Measurements from ENCODE around the gene NPFFR2. TPM values are rescaled to one million over a fixed set of nuclear protein-coding genes. Genes with fewer than 3 reads are reported as not detected.

Gene NPFFR2
- total RNA-seq, 1 donor from 2014 or later: not detected

GRCh38 chr4:72094059-72094797 lies 62.4 kb downstream of the NPFFR2 start:
- no peaks in the 10 kb centered on the region for H3K36me3 Mint-ChIP-seq

GRCh38 chr4:72107456-72107855 lies 75.7 kb downstream of the NPFFR2 start:
- Mint-ChIP-seq H3K27me3 (ENCODE audit: low read depth) (no peaks in the 10 kb centered on the region), H3K36me3 (no peaks in the 10 kb centered on the region), H3K4me3 (no peak overlapping the region), H3K9me3 (no peaks in the 10 kb centered on the region), H3K27ac (no peak overlapping the region), H3K4me1 (no peaks in the 10 kb centered on the region)
- TF ChIP-seq CTCF (IDR thresholded peaks at IDR 0.05; ENCODE audit: unreplicated experiment): no peak
- no peak for DNase-seq (ENCODE audit: low spot score in 2 of 2, unreplicated experiment in 2 of 2)

More at GRCh38 chr4:72094059-72094797, 62.4 kb downstream of the NPFFR2 start:
- H3K9me3 Mint-ChIP-seq: peaks cover 30% of the 10 kb centered on the region
- no peak for TF ChIP-seq CTCF (IDR thresholded peaks at IDR 0.05; ENCODE audit: unreplicated experiment)
- H3K4me3 Mint-ChIP-seq: no peak overlapping the region
- H3K27ac Mint-ChIP-seq: no peak overlapping the region
- no peaks in the 10 kb centered on the region for H3K4me1 Mint-ChIP-seq
- H3K27me3 Mint-ChIP-seq (ENCODE audit: low read depth): no peaks in the 10 kb centered on the region
- no peak for DNase-seq (ENCODE audit: low spot score in 2 of 2, unreplicated experiment in 2 of 2)

DNA sequence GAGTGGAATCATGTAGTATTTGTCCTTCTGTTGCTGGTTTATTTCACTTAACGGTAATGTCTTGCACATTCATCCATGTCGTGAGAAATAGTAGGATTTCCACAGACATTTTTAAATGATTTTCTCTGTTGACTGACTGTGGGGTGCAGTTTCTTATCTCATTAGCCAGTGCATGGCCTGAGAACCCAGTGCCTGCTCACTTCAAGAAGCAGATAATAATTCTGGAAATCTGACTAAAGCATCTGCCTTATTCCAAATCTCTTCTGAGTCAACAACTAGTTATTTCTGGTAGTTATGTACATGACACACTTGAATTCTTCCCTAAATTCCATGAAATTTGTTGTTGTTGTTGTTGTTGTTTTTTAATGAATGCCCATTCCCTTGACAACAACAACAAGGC lies 77.6 kb downstream of the NPFFR2 start:
- Mint-ChIP-seq H3K27me3 (ENCODE audit: low read depth) (no peaks in the 10 kb centered on the region), H3K4me3 (no peak overlapping the region), H3K27ac (no peak overlapping the region), H3K4me1 (no peaks in the 10 kb centered on the region), H3K9me3 (no peaks in the 10 kb centered on the region), H3K36me3 (no peaks in the 10 kb centered on the region)
- no peak for DNase-seq (ENCODE audit: low spot score in 2 of 2, unreplicated experiment in 2 of 2)
- TF ChIP-seq CTCF (IDR thresholded peaks at IDR 0.05; ENCODE audit: unreplicated experiment): no peak

DNA sequence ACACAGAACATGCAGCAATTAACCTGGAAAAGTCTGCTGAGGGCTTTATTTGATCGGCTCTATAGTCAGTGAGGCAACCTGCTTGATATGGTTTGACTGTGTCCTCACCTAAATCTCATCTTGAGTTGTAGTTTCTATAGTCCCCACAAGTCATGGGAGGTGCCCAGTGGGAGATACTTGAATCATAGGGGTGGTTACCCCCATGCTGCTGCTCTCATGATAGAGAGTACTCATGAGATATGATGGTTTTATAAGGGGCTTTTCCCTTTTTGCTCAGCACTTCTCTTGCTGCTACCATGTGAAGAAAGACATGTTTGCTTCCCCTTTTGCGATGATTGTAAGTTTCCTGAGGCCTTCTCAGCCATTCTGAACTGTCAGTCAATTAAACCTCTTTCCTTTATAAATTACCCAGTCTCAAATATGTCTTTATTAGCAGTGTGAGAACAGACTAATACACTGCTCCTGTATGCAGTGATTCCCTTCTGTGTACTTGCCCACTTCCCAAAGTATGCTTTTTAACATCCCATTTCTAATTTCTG lies 78.2 kb downstream of the NPFFR2 start:
- H3K4me3 Mint-ChIP-seq: no peak overlapping the region
- H3K36me3 Mint-ChIP-seq: no peaks in the 10 kb centered on the region
- DNase-seq (ENCODE audit: low spot score in 2 of 2, unreplicated experiment in 2 of 2): no peak
- H3K27me3 Mint-ChIP-seq (ENCODE audit: low read depth): no peaks in the 10 kb centered on the region
- H3K9me3 Mint-ChIP-seq: no peaks in the 10 kb centered on the region
- no peaks in the 10 kb centered on the region for H3K4me1 Mint-ChIP-seq
- no peak for TF ChIP-seq CTCF (IDR thresholded peaks at IDR 0.05; ENCODE audit: unreplicated experiment)
- no peak overlapping the region for H3K27ac Mint-ChIP-seq

DNA sequence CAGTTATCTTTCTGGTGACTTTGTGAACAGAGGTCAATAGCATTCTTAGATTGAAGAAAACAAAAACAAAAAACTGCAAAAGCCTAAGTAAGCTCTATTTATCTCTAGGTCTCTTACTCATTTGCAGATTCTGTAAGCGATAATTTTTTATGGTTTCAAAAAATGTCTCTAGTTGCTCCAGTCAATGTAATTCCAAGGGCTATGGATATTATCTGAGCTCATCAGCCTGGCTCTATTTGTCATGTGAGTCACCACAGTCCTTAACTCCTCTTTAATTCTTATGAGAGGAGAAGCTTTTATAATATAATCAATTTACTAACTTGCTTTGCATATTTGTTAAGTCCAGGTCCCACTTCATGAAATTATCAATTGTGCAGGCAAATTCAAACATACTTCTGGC lies 79.1 kb downstream of the NPFFR2 start:
- no peak for TF ChIP-seq CTCF (IDR thresholded peaks at IDR 0.05; ENCODE audit: unreplicated experiment)
- Mint-ChIP-seq H3K9me3 (no peaks in the 10 kb centered on the region), H3K36me3 (no peaks in the 10 kb centered on the region), H3K4me3 (no peak overlapping the region), H3K4me1 (no peaks in the 10 kb centered on the region), H3K27me3 (ENCODE audit: low read depth) (no peaks in the 10 kb centered on the region), H3K27ac (no peak overlapping the region)
- DNase-seq (ENCODE audit: low spot score in 2 of 2, unreplicated experiment in 2 of 2): no peak
